ENCODE results near the gene SUSD3.
"Not testable (repeated sequence)": the region's sequence is repeated elsewhere in the genome, so short reads cannot be mapped to it uniquely, and the experiment has no call there.

SUSD3 gene

GRCh38 chr9:93114169-93114983 is 55.9 kb downstream of the SUSD3 start:
- no peak for DNase-seq

- no peak for DNase-seq
Measured at GRCh38 chr9:93114984-93115335, 56.5 kb downstream of the SUSD3 start.

GRCh38 chr9:93115486-93116071 is 57.1 kb downstream of the SUSD3 start:
- no peak for DNase-seq

GRCh38 chr9:93116072-93116961 is 57.8 kb downstream of the SUSD3 start:
- DNase-seq: no peak

- not testable (repeated sequence) for DNase-seq
Measured at GRCh38 chr9:93117521-93117920, 59.0 kb downstream of the SUSD3 start.

GRCh38 chr9:93117924-93118862 is 59.7 kb downstream of the SUSD3 start:
- DNase-seq: no peak

- no peak for DNase-seq
Measured at GRCh38 chr9:93118863-93119702, 60.6 kb downstream of the SUSD3 start.

GRCh38 chr9:93119703-93119952 is 61.1 kb downstream of the SUSD3 start:
- no peak for DNase-seq

GRCh38 chr9:93119953-93120845 is 61.7 kb downstream of the SUSD3 start:
- DNase-seq: no peak

GRCh38 chr9:93120846-93121315 is 62.4 kb downstream of the SUSD3 start:
- DNase-seq: no peak

GRCh38 chr9:93121316-93122241 is 63.1 kb downstream of the SUSD3 start:
- no peak for DNase-seq

- DNase-seq: no peak
Measured at GRCh38 chr9:93122721-93123221, 64.3 kb downstream of the SUSD3 start.

GRCh38 chr9:93123561-93124283 is 65.2 kb downstream of the SUSD3 start:
- DNase-seq: no peak

- no peak for DNase-seq
Measured at GRCh38 chr9:93124793-93125192, 66.3 kb downstream of the SUSD3 start.

GRCh38 chr9:93125331-93125894 is 66.9 kb downstream of the SUSD3 start:
- no peak for DNase-seq

- DNase-seq: peak in 1 of 4 experiments; percentile 16
Measured at GRCh38 chr9:93126151-93126781, 67.8 kb downstream of the SUSD3 start.

- DNase-seq: no peak
Measured at GRCh38 chr9:93126825-93127368, 68.4 kb downstream of the SUSD3 start.
